ENCODE results near the gene DENND5B.

GRCh38 chr12:31591380-31591901, 505 bp upstream of the DENND5B start:
- no peak for TF ChIP-seq CTCF (IDR thresholded peaks at IDR 0.05)
- no peak for TF ChIP-seq POLR2AphosphoS5 (IDR thresholded peaks at IDR 0.05)
- TF ChIP-seq POLR2A (IDR thresholded peaks at IDR 0.05): no peak
